HL-60 (cell line): ENCODE results near the gene C2CD5.

Experiments
- GABPA ChIP-seq: IDR thresholded peaks from 2 replicates; pipeline ENCODE4 v1.6.1; 2012; ENCODE audit warnings: low read depth
- POLR2AphosphoS5 ChIP-seq: IDR thresholded peaks from 2 replicates; pipeline ENCODE4 v1.6.1; 2012; ENCODE audit warnings: low read depth
- TF ChIP-seq, protein P1 (sequence below): IDR thresholded peaks from 2 replicates; pipeline ENCODE4 v1.6.1; 2012; ENCODE audit warnings: low read depth; ENCODE audit not compliant: insufficient replicate concordance
- TF ChIP-seq, protein P2 (sequence below): IDR thresholded peaks from one replicate; pipeline ENCODE4 v1.5.1; 2011; ENCODE audit warnings: low read length, control low read depth, inconsistent platforms; ENCODE audit not compliant: insufficient read depth

DNA sequence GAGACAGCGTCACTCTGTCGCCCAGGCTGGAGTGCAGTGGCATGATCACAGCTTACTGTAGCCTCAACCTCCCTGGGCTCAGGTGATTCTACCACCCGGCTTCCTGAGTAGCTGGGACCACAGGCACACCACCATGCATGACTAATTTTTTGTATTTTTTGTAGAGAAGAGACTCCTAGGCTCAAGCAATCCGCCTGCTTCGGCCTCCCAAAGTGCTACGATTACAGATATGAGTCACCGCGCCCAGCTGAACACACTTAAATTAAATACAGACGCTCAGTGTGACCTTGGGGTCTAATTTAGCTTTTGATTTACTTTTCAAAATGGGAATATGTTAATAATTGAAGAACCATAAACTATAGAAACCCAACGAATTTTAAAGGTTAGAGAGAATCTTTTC is 77.2 kb downstream of the C2CD5 start:
- TF ChIP-seq, protein P1, sequence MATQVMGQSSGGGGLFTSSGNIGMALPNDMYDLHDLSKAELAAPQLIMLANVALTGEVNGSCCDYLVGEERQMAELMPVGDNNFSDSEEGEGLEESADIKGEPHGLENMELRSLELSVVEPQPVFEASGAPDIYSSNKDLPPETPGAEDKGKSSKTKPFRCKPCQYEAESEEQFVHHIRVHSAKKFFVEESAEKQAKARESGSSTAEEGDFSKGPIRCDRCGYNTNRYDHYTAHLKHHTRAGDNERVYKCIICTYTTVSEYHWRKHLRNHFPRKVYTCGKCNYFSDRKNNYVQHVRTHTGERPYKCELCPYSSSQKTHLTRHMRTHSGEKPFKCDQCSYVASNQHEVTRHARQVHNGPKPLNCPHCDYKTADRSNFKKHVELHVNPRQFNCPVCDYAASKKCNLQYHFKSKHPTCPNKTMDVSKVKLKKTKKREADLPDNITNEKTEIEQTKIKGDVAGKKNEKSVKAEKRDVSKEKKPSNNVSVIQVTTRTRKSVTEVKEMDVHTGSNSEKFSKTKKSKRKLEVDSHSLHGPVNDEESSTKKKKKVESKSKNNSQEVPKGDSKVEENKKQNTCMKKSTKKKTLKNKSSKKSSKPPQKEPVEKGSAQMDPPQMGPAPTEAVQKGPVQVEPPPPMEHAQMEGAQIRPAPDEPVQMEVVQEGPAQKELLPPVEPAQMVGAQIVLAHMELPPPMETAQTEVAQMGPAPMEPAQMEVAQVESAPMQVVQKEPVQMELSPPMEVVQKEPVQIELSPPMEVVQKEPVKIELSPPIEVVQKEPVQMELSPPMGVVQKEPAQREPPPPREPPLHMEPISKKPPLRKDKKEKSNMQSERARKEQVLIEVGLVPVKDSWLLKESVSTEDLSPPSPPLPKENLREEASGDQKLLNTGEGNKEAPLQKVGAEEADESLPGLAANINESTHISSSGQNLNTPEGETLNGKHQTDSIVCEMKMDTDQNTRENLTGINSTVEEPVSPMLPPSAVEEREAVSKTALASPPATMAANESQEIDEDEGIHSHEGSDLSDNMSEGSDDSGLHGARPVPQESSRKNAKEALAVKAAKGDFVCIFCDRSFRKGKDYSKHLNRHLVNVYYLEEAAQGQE: no peak
- TF ChIP-seq, protein P2, sequence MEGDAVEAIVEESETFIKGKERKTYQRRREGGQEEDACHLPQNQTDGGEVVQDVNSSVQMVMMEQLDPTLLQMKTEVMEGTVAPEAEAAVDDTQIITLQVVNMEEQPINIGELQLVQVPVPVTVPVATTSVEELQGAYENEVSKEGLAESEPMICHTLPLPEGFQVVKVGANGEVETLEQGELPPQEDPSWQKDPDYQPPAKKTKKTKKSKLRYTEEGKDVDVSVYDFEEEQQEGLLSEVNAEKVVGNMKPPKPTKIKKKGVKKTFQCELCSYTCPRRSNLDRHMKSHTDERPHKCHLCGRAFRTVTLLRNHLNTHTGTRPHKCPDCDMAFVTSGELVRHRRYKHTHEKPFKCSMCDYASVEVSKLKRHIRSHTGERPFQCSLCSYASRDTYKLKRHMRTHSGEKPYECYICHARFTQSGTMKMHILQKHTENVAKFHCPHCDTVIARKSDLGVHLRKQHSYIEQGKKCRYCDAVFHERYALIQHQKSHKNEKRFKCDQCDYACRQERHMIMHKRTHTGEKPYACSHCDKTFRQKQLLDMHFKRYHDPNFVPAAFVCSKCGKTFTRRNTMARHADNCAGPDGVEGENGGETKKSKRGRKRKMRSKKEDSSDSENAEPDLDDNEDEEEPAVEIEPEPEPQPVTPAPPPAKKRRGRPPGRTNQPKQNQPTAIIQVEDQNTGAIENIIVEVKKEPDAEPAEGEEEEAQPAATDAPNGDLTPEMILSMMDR: no peak
- TF ChIP-seq POLR2AphosphoS5 (no peak), GABPA (no peak)
